AG10803 (cell line): ENCODE results near the gene APLF.
"Not testable (repeated sequence)": the region's sequence is repeated elsewhere in the genome, so short reads cannot be mapped to it uniquely, and the experiment has no call there.

Source experiments
- DNase-seq: peaks from one replicate; pipeline ENCODE4 v3.0.0; 2010; ENCODE audit warnings: low read depth
- H3K4me3 ChIP-seq: 2 replicates; pipeline ENCODE4 v1.5.1; 2011; ENCODE audit warnings: mild to moderate bottlenecking, low read length, control low read depth
- CTCF ChIP-seq: conservative IDR thresholded peaks from 2 replicates; pipeline ENCODE4 v1.5.1; 2011; ENCODE audit warnings: mild to moderate bottlenecking, low read length, control low read depth, inconsistent platforms

Gene APLF

GRCh38 chr2:68512966-68513365 is 45.6 kb downstream of the APLF start:
- TF ChIP-seq CTCF: no peak
- DNase-seq: no peak
- H3K4me3 ChIP-seq: no peak overlapping the region

- no peak for TF ChIP-seq CTCF
- H3K4me3 ChIP-seq: no peak overlapping the region
- no peak for DNase-seq
Observed at GRCh38 chr2:68514316-68514929, 47.0 kb downstream of the APLF start.

- no peak for DNase-seq
- TF ChIP-seq CTCF: no peak
Observed at GRCh38 chr2:68516051-68516955, 48.9 kb downstream of the APLF start.

GRCh38 chr2:68519236-68519635 is 51.9 kb downstream of the APLF start:
- no peak for TF ChIP-seq CTCF
- DNase-seq: no peak
- H3K4me3 ChIP-seq: no peak overlapping the region

More at GRCh38 chr2:68516051-68516955, 48.9 kb downstream of the APLF start:
- no peak overlapping the region for H3K4me3 ChIP-seq

GRCh38 chr2:68521037-68521436 is 53.7 kb downstream of the APLF start:
- TF ChIP-seq CTCF: no peak
- no peak overlapping the region for H3K4me3 ChIP-seq
- DNase-seq: no peak

GRCh38 chr2:68526943-68527342 is 59.6 kb downstream of the APLF start:
- not testable (repeated sequence) for H3K4me3 ChIP-seq, DNase-seq

GRCh38 chr2:68527343-68528081 is 60.1 kb downstream of the APLF start:
- H3K4me3 ChIP-seq, DNase-seq: not testable (repeated sequence)

- H3K4me3 ChIP-seq, DNase-seq: not testable (repeated sequence)
Observed at GRCh38 chr2:68529156-68529555, 61.8 kb downstream of the APLF start.

- not testable (repeated sequence) for DNase-seq, H3K4me3 ChIP-seq
Observed at GRCh38 chr2:68529651-68530050, 62.3 kb downstream of the APLF start.
